Body of pancreas (tissue), 4 donors: ENCODE results near the gene ADIPOR2.

Experiments used
- POLR2A ChIP-seq, 3 donors: fragments of 450-650 bp; IDR thresholded peaks; one replicate each; pipeline ENCODE4 v1.6.1; 2016; ENCODE audit warnings: antibody characterized with exemption in 3 of 3, mild to moderate bottlenecking in 2 of 3
- TF ChIP-seq, protein P1 (sequence below), 7 experiments: fragments of 450-650 bp in 4 of 7; fragments of 200-600 bp in 3 of 7; sonication (generic) in 3 of 7; IDR thresholded peaks; one replicate each; pipeline ENCODE4 v1.5.1; 2016 to 2019; ENCODE audit warnings: antibody characterized with exemption in 7 of 7

- TF ChIP-seq, protein P1, sequence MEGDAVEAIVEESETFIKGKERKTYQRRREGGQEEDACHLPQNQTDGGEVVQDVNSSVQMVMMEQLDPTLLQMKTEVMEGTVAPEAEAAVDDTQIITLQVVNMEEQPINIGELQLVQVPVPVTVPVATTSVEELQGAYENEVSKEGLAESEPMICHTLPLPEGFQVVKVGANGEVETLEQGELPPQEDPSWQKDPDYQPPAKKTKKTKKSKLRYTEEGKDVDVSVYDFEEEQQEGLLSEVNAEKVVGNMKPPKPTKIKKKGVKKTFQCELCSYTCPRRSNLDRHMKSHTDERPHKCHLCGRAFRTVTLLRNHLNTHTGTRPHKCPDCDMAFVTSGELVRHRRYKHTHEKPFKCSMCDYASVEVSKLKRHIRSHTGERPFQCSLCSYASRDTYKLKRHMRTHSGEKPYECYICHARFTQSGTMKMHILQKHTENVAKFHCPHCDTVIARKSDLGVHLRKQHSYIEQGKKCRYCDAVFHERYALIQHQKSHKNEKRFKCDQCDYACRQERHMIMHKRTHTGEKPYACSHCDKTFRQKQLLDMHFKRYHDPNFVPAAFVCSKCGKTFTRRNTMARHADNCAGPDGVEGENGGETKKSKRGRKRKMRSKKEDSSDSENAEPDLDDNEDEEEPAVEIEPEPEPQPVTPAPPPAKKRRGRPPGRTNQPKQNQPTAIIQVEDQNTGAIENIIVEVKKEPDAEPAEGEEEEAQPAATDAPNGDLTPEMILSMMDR (IDR thresholded peaks at IDR 0.05), result no peak
- no peak for TF ChIP-seq POLR2A (IDR thresholded peaks at IDR 0.05)
Observed at GRCh38 chr12:1767407-1768090, 76.7 kb downstream of the ADIPOR2 start.
